Measurements from ENCODE around the gene SBNO2.

The SBNO2 gene

GRCh38 chr19:1151917-1152587 is 22.0 kb downstream of the SBNO2 start:
- DNase-seq = no peak

DNA sequence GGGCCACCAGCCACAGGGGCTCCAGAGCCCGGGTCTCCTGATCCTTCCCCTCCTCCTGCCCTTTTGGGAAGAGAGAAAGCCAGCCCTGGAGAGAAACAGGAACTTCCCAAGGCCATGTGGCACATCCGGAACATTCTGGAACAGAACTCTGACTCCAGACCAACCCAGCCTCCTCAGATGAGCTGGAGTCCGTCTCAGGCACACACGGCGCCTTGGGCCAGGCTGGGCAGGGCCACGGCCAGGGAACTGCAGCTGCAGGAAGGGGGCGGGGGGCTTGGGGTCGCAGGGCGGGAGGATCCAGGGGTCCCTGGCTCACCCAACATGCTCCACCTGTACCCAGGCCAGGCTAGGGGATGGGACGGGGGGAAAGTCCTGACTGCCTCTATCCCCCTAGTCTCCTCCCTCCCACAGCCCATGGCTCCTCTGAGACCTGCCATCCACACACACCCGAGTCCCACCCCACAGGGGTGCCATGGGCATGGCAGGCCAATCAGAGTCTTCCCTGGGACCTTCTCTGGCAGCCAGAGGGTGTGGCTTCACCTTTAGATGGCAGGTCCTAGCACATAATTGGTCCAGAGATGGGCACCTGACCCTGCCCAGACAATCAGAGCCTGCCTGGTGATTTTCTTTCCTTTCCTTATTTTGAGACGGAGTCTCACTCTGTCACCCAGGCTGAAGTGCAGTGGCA is 22.9 kb downstream of the SBNO2 start:
- no peak for DNase-seq

GRCh38 chr19:1150333-1151036 is 23.6 kb downstream of the SBNO2 start:
- no peak for DNase-seq

- DNase-seq = no peak
These were observed 24.6 kb downstream of the SBNO2 start for GRCh38 chr19:1149259-1150045.

GRCh38 chr19:1147934-1148549 is 26.0 kb downstream of the SBNO2 start:
- DNase-seq = no peak

DNA sequence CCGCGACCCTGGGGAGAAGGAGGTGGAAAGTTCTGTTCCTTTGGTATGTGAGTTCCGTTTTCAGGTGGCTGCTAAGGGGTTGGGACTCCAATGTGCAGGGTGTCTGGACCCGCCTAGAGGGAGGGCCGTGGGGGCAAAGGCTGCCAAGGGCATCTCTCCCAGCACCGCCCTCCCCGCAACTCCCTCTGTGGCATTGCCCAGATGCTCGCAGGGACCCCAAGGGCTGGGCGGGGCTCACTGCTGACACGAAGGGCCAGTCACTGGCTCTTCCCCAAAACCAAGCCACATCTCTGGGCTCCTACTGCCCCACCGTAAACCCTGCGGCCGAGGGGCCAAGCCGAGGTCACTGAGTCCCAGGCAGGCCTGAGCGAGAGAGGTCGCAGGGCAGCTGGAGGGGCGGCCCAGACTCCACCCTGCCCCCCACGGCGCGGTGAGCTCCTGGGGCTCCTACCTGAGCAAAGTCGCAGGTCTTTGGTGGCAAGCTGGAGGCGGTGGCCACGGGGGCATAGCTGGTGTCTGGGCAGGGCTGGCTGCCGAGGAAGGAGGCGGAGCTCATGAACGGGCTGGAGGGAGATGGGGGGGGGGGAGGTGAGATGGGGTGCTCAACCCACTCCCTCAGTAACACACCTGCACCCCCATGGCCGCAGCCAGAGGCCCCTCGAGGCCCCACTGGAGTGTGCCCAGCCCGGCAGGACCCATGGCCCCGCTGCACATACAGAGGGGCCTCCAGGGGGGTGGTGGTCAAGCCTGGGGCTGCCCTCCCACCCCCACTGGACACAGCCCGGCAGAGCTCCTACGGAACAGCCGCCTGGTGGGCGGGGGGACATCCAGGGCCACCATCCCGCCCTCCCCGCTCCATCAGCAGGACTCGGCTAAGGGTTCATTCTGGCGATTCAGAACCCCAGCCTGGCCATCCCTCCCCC is 26.9 kb downstream of the SBNO2 start:
- no peak for DNase-seq

GRCh38 chr19:1146412-1146699 is 27.7 kb downstream of the SBNO2 start:
- DNase-seq = no peak

DNA sequence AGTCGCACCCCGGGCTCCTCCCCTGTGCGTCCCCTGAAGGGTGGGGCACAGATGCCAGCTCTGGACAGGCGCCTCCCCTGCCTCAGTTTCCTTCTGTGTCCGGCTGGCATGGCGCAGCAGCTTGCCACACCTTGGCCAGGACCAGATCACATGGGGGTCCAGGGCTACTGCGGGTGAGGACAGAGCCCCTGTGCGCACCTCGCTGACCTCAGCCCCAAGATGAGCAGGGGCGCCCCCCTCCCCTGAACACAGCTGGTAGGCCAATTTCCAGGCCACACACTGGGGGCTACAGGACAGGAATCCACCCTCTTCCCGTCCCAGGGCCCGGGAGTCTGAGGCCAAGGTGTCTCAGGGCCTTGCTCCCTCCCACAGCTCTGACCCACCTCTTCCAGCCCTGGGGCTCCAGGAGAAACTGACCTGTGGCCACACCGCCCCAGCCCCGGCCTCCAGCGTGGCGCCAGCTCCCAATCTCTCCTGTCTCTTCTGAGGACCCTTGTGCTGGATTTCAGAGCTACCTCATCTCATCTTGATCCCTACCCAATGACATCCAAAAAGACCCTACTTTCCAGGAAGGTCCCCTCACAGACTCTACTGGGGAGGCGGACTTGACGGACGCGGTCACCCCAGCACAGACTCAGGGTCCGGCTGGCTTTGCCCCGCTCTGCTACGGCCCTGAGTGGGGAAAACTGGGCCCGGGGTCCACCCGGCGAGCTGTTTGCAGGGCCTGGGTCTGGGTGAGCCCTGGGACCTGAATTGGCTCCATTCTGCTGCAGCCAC is 28.2 kb downstream of the SBNO2 start:
- no peak for DNase-seq

- no peak for DNase-seq
These were observed 29.3 kb downstream of the SBNO2 start for GRCh38 chr19:1144741-1145140.

- no peak for DNase-seq
These were observed 30.2 kb downstream of the SBNO2 start for GRCh38 chr19:1143828-1144399.

- DNase-seq = no peak
These were observed 32.1 kb downstream of the SBNO2 start for GRCh38 chr19:1141944-1142343.

DNA sequence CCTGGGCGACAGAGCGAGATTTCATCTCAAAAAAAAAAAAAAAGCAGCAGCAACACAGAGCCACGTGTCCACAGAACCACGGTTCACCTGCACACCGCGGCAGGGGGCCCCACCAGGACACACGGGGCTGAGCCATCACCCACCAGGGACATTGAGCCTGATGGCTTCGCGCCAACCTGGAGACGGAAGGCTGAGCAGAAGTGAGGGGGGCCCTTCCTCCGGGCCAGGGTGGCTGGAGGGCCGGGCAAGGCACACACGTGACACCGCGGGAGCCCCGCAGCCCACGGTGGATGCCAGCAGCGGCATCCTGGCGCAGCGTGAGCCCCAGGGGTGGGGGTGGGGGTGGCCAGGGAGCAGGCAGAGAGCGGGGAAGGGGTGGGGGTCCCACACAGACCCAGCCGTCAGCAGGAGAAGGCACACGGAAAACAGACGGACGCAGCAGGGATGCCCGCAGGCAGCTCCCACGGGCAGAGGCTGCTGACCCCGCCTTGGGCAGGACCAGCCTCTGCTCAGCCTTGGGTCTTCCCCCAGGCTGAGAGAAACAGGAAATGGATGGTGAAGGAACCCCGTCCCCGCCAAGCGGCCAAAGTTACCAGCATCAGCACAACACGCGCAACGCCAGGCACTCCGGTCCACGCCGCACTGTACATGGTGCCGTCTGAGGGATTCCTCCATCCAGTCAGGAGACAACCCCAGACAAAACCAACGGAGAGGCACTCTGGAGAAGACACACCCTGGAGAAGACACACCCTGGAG is 33.6 kb downstream of the SBNO2 start:
- no peak for DNase-seq

DNA sequence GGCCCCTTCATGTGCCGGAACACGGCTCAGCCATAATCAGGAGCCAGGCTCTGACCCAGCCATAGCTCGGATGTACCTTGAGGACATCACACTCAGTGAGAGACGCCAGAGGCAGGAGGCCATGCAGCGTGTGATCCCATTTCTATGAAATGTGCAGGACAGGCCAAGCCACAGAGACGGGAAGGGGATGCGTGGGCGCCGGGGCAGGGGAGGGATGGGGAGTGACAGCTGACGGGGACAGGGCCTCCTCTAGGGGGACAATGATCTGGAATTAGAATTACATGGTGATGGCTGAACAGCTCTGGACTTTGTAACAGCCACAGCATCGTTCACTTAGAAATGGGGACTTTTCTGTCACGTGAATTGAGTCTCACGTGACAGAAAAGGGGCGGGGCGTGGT is 34.9 kb downstream of the SBNO2 start:
- no peak for DNase-seq

- DNase-seq = no peak
These were observed 35.9 kb downstream of the SBNO2 start for GRCh38 chr19:1138121-1138520.

- no peak for DNase-seq
These were observed 37.3 kb downstream of the SBNO2 start for GRCh38 chr19:1136621-1137317.

- no peak for DNase-seq
These were observed 37.9 kb downstream of the SBNO2 start for GRCh38 chr19:1136201-1136600.

GRCh38 chr19:1135454-1135853 is 38.6 kb downstream of the SBNO2 start:
- DNase-seq = no peak

- DNase-seq = no peak
These were observed 39.6 kb downstream of the SBNO2 start for GRCh38 chr19:1134431-1134830.

DNA sequence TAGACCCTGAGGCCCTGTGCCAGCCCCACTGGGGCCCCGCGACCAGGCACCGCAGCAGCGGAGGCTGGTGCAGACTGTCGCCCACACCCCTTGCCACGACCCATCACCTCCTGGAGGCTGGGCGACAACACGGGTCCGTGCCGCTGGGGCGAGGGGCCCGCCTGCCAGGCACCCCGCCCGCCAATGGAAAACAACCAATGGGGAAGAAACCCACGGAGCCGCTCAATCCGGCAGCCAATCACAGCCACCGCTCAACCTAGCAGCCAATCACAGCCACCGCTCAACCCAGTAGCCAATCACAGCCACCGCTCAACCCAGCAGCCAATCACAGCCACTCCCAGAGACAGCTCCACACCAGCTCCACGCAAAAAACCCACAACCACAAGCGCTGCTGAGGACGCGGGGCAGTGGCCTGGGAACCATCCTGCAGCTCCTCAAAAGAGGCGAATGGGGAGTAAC is 40.6 kb downstream of the SBNO2 start:
- DNase-seq = peak; percentile 92

Data from activated effector memory CD4-positive, alpha-beta T cell treated with anti-CD3 and anti-CD28 coated beads, Interleukin-2, amount 50 U/mL, for 16 hours (primary cell).